ENCODE measurements around the gene ACP2.

Gene ACP2

GRCh38 chr11:47269002-47269828 lies 20.6 kb upstream of the ACP2 start:
- DNase-seq, result peak in 55 of 56 donors; percentile 46 to 93 (median 86)

DNA sequence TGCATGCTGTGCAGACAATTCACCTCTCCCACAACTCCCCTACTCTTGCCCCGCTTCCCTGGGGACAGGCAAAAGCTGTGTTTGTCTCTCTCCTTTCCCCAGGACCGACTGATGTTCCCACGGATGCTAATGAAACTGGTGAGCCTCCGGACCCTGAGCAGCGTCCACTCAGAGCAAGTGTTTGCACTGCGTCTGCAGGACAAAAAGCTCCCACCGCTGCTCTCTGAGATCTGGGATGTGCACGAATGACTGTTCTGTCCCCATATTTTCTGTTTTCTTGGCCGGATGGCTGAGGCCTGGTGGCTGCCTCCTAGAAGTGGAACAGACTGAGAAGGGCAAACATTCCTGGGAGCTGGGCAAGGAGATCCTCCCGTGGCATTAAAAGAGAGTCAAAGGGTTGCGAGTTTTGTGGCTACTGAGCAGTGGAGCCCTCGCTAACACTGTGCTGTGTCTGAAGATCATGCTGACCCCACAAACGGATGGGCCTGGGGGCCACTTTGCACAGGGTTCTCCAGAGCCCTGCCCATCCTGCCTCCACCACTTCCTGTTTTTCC lies 19.9 kb upstream of the ACP2 start:
- DNase-seq, result no peak

- no peak for DNase-seq
Measured at GRCh38 chr11:47267876-47268275, 19.3 kb upstream of the ACP2 start.

GRCh38 chr11:47264521-47264920 lies 15.9 kb upstream of the ACP2 start:
- DNase-seq, result no peak

GRCh38 chr11:47264119-47264518 lies 15.5 kb upstream of the ACP2 start:
- no peak for DNase-seq

DNA sequence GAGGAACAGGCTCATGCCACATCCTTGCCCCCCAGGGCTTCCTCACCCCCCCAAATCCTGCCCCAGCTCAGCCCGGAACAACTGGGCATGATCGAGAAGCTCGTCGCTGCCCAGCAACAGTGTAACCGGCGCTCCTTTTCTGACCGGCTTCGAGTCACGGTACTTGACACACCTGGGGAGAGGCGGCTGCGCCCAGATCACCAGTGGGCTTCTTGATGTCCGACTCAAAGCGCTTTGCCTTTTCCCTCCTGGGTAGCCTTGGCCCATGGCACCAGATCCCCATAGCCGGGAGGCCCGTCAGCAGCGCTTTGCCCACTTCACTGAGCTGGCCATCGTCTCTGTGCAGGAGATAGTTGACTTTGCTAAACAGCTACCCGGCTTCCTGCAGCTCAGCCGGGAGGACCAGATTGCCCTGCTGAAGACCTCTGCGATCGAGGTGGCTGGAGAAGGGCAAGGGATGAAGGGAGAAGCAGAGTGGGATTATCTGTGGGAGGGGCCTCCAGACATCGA lies 12.7 kb upstream of the ACP2 start:
- no peak for DNase-seq

- no peak for DNase-seq
Measured at GRCh38 chr11:47260366-47260765, 11.8 kb upstream of the ACP2 start.

GRCh38 chr11:47259232-47259977 lies 10.8 kb upstream of the ACP2 start:
- peak in 7 of 56 donors; percentile 4 to 27 (median 17) for DNase-seq

DNA sequence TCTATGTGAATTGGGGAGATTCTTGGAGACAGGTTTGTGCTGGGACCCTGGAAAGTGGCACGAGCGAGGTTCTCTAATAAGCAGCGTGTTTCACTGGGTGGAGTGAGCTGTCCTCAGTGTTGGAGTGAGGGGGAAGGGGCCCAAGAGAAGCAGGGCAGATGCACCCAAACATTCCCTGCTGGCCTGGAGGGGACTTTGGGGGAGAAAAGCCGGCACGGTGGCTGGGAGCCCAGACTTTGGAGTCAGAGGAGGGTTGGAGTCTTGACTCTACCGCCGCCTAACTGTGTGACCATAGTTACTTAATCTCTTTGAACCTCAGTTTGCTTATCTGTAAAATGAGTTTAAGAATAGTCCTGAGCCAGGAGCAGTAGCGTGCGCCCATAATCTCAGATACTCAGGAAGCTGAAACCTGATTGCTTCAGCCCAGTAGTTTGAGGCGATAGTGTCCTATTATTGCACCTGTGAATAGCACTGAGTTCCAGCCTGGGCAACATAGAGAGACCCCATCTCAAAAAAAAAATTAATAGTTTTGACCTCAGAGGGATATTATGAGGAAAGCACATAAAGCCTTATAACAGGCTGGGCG lies 9.8 kb upstream of the ACP2 start:
- no peak for DNase-seq

DNA sequence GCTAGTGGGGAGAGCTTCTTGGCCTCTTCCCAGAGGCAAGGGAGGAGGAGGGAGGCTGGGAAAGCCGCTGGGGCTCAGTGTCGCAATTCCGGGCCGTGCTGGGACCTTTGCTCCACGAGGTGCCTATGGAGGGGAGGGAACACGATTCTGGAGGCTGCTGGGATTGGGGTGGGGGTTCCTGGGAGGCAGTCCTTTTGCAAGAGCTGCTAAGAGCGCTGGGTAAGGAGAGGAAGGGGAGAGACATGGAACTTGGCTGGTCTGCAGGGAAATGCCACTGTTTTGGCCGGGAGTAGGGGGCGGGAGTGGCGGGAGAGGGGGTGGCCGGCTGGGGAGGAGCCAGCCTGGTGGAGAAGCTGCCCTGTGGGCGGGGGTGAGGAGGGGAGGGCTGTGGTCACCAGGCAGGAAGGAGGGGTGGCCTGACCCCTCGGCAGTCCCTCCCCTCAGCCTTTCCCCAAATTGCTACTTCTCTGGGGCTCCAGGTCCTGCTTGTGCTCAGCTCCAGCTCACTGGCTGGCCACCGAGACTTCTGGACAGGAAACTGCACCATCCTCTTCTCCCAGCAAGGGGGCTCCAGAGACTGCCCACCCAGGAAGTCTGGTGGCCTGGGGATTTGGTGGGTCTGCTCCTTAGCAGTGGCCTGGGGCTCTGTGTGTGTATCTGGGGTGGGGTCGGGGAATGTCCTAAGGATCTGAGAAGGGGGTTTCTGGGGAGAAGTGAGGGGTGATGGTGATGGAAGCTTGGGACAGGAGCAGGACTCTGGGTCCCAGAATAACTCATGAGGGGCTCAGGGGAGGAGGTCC lies 9.1 kb upstream of the ACP2 start, which contains the start of gene NR1H3:
TSS of gene NR1H3 (plus strand) at position 480 of the 800 bp plus-strand sequence. CDS start 1,221 bp downstream, outside the sequence.
- peak in 29 of 56 donors; percentile 14 to 67 (median 36) for DNase-seq

- no peak for DNase-seq
Measured at GRCh38 chr11:47257177-47257516, 8.5 kb upstream of the ACP2 start.

DNA sequence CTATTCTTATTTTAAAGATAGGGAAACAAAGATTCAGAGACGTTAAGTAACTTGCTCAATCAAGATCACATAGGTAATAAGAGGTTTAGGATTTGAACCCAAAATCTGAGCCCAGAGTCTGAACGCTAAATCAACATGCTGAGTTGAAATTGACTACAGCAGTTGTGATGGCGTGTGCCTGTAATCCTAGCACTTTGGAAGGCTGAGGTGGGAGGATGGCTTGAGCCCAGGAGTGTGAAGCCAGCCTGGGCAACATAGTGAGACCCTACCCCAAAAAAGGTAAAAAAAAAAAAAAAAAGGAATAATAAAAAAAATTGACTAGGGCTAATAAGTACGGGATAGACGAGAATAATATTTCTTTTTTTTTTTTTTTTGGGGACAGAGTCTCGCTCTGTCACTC lies 7.8 kb upstream of the ACP2 start:
- DNase-seq, result no peak

GRCh38 chr11:47254386-47254785 lies 5.8 kb upstream of the ACP2 start:
- DNase-seq, result peak in 5 of 56 donors; percentile 13 to 38 (median 32)

GRCh38 chr11:47253660-47254059 lies 5.0 kb upstream of the ACP2 start:
- DNase-seq, result no peak

GRCh38 chr11:47251751-47252150 lies 3.1 kb upstream of the ACP2 start:
- peak in 3 of 56 donors; percentile 6 to 20 (median 8) for DNase-seq

DNA sequence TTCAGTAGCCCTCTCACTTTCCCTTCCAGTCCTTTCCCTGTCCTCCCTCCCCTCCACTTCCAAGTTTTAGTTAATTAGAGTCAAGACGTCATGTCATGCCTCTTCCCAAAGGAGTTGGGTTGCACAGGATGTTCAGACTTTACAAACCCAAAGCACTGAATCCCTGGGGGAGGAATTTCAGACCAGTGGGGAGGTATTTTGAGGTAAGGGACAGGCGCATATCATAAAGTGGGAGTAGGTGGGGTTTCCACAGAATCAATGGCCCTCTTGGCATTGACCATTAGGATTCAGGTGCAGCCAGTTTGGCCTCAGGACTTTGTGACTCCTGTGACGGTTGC lies 733 bp upstream of the ACP2 start:
- DNase-seq, result no peak

DNA sequence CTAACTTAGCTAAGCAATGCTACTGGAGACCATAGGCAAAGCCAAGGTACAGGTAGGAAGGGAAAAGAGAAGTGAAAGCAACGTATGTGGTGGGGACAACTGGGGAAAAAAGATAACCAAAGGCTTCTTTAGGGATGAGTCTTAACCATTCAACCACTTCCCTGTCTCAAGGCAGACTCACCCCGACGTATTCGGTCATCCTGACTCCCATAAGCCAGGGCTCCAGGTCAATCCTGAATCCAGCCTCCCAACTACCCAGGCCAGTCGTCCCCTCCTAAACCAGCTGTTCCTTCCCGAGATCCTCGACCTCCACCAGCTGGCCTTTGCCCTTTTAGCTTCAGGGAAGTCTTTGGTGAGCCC lies 330 bp downstream of the ACP2 start:
- no peak for DNase-seq

- DNase-seq, result no peak
Measured at GRCh38 chr11:47247502-47247901, 1.1 kb downstream of the ACP2 start.

- DNase-seq, result no peak
Measured at GRCh38 chr11:47245611-47246357, 2.8 kb downstream of the ACP2 start.
